SK-N-SH (cell line): Measurements from ENCODE around the gene PDZD2. TPM values are rescaled to one million over a fixed set of nuclear protein-coding genes. Genes with fewer than 3 reads are reported as not detected.
A peak's percentile ranks its signal among the peaks of the same experiment; 100 is the strongest.

Experiments used
- CTCF ChIA-PET: fragments of 300-600, 350-600 bp; formaldehyde crosslinking; extraction: SDS; loops from one replicate; lab custom pipeline; 2021; lab: Yijun Ruan, JAX
- POLR2A ChIA-PET: fragments of 350-600 bp; sonication (Branson Sonifier 250); formaldehyde crosslinking; extraction: SDS; loops from one replicate; lab custom pipeline; 2020; ENCODE audit warnings: antibody characterized with exemption, inconsistent platforms; lab: Yijun Ruan, JAX
- DNase-seq: peaks from one replicate; pipeline ENCODE4 v3.0.0; 2012
- H2AFZ ChIP-seq: fragments of 200-600 bp; sonication (generic); 2 replicates; pipeline ENCODE4 v1.8.1; 2016; ENCODE audit warnings: antibody characterized with exemption, mild to moderate bottlenecking, low read depth
- H3F3A ChIP-seq: fragments of 200-600 bp; sonication (generic); replicated peaks from 2 replicates; pipeline ENCODE3; 2016; ENCODE audit warnings: antibody characterized with exemption, mild to moderate bottlenecking; ENCODE audit not compliant: insufficient read depth
- H3K27ac ChIP-seq, 2 experiments: fragments of 200-500 bp in 1 of 2; fragments of 200-600 bp in 1 of 2; sonication (Bioruptor generic) in 1 of 2; sonication (generic), shearing (Covaris generic) in 1 of 2; 2 replicates each; pipeline versions ENCODE4 v1.5.1 to v1.6.1; 2014 to 2016; ENCODE audit warnings: low read depth in 2 of 2, inconsistent platforms in 1 of 2, low read length in 1 of 2, mild to moderate bottlenecking in 1 of 2, mixed read lengths in 1 of 2
- H3K27me3 ChIP-seq: fragments of 200-600 bp; sonication (generic), shearing (Covaris generic); 2 replicates; pipeline ENCODE4 v1.6.1; 2016; ENCODE audit warnings: mixed run types; ENCODE audit not compliant: insufficient read depth
- H3K36me3 ChIP-seq, 2 experiments: fragments of 200-500 bp in 1 of 2; fragments of 200-600 bp in 1 of 2; sonication (Bioruptor generic) in 1 of 2; sonication (generic) in 1 of 2; replicated peaks in 1 of 2; 2 replicates each; pipeline versions ENCODE3 to v1.5.1; 2014 to 2016; ENCODE audit warnings: low read length in 1 of 2, mild to moderate bottlenecking in 1 of 2; ENCODE audit not compliant: insufficient read depth in 2 of 2, control insufficient read depth in 1 of 2
- H3K4me1 ChIP-seq, 2 experiments: fragments of 200-500 bp in 1 of 2; fragments of 200-600 bp in 1 of 2; sonication (Bioruptor generic) in 1 of 2; sonication (generic), shearing (Covaris generic) in 1 of 2; 2 replicates each; pipeline versions ENCODE4 v1.5.1 to v1.6.1; 2014 to 2016; ENCODE audit warnings: low read depth in 1 of 2, low read length in 1 of 2, mixed run types in 1 of 2; ENCODE audit not compliant: insufficient read depth in 2 of 2, control insufficient read depth in 1 of 2
- H3K4me2 ChIP-seq: fragments of 200-600 bp; sonication (generic), shearing (Covaris generic); 2 replicates; pipeline ENCODE4 v1.6.1; 2017; ENCODE audit warnings: mixed run types
- H3K4me3 ChIP-seq, 2 experiments: fragments of 200-500 bp in 1 of 2; fragments of 200-600 bp in 1 of 2; sonication (Bioruptor generic) in 1 of 2; sonication (generic), shearing (Covaris generic) in 1 of 2; 2 replicates each; pipeline versions ENCODE4 v1.5.1 to v1.8.1; 2014 to 2016; ENCODE audit warnings: low read depth in 2 of 2, inconsistent platforms in 1 of 2, low read length in 1 of 2, mild to moderate bottlenecking in 1 of 2, mixed read lengths in 1 of 2, moderate library complexity in 1 of 2
- H3K79me2 ChIP-seq: fragments of 200-600 bp; sonication (generic); 2 replicates; pipeline ENCODE4 v1.8.1; 2017; ENCODE audit warnings: mild to moderate bottlenecking; ENCODE audit not compliant: insufficient read depth
- H3K9ac ChIP-seq: fragments of 200-600 bp; sonication (generic); 2 replicates; pipeline ENCODE4 v1.6.1; 2017; ENCODE audit warnings: mixed run types
- H3K9me2 ChIP-seq: fragments of 200-600 bp; sonication (generic); 2 replicates; pipeline ENCODE4 v1.6.1; 2017; ENCODE audit warnings: mixed run types
- H3K9me3 ChIP-seq: fragments of 200-600 bp; sonication (generic); 2 replicates; pipeline ENCODE4 v1.6.1; 2017; ENCODE audit warnings: mixed run types, mild to moderate bottlenecking, moderate library complexity
- H4K20me1 ChIP-seq: fragments of 200-600 bp; sonication (generic); 2 replicates; pipeline ENCODE4 v1.6.1; 2017; ENCODE audit warnings: mild to moderate bottlenecking, mixed run types; ENCODE audit not compliant: insufficient read depth
- ELF1 ChIP-seq: IDR thresholded peaks from 2 replicates; pipeline ENCODE4 v1.4.0; 2012
- EP300 ChIP-seq, 2 experiments: IDR thresholded peaks; 2 replicates each; pipeline versions ENCODE4 v1.4.0 to v1.6.1; 2012; ENCODE audit warnings: borderline replicate concordance in 1 of 2, low read depth in 1 of 2, low read length in 1 of 2
- EZH2phosphoT487 ChIP-seq: fragments of 200-600 bp; sonication (generic); IDR thresholded peaks from 2 replicates; pipeline ENCODE4 v1.6.1; 2017; ENCODE audit warnings: low read depth, mixed run types, mild to moderate bottlenecking, antibody characterized with exemption, moderate library complexity, borderline replicate concordance
- FOSL2 ChIP-seq: IDR thresholded peaks from 2 replicates; pipeline ENCODE4 v1.4.0; 2012; ENCODE audit warnings: low read depth, mild to moderate bottlenecking, moderate library complexity, borderline replicate concordance
- FOXJ3 ChIP-seq: sonication (generic); formaldehyde crosslinking; IDR thresholded peaks from 2 replicates; pipeline ENCODE4 v1.5.1; 2020; ENCODE audit warnings: mild to moderate bottlenecking, missing genetic modification reagents
- JUND ChIP-seq: IDR thresholded peaks from 2 replicates; pipeline ENCODE4 v1.4.0; 2012
- NFIC ChIP-seq: IDR thresholded peaks from 2 replicates; pipeline ENCODE4 v1.4.0; 2012; ENCODE audit warnings: borderline replicate concordance
- NRF1 ChIP-seq: IDR thresholded peaks from 2 replicates; pipeline ENCODE4 v1.6.1; 2012; ENCODE audit warnings: low read depth, mild to moderate bottlenecking, low read length
- POLR2AphosphoS5 ChIP-seq: IDR thresholded peaks from 2 replicates; pipeline ENCODE4 v1.6.1; 2012; ENCODE audit warnings: low read depth, low read length
- TCF12 ChIP-seq: IDR thresholded peaks from 2 replicates; pipeline ENCODE4 v1.4.0; 2012
- TEAD4 ChIP-seq: IDR thresholded peaks from 2 replicates; pipeline ENCODE4 v1.4.0; 2012; ENCODE audit warnings: mild to moderate bottlenecking, borderline replicate concordance; ENCODE audit not compliant: insufficient read depth
- polyA plus RNA-seq, 3 experiments: library from polyadenylated mRNA; depleted of rRNA; stranded (reverse); fragments of >200 nt; gene quantifications; 2 replicates each; pipeline ENCODE4 v1.2.3, GENCODE V29; 2012
- TF ChIP-seq, protein P1 (sequence below): fragments of 200-600 bp; sonication (generic); IDR thresholded peaks from 2 replicates; pipeline ENCODE4 v1.6.1; 2017; ENCODE audit warnings: antibody characterized with exemption, mild to moderate bottlenecking, moderate library complexity
- TF ChIP-seq, protein P2 (sequence below): fragments of 150-350 bp; IDR thresholded peaks from 2 replicates; pipeline ENCODE4 v1.6.1; 2017; ENCODE audit warnings: antibody characterized with exemption, low read length, low read depth, borderline replicate concordance
- TF ChIP-seq, protein P3 (sequence below): IDR thresholded peaks from 2 replicates; pipeline ENCODE4; 2012
- TF ChIP-seq, protein P4 (sequence below): IDR thresholded peaks from 2 replicates; pipeline ENCODE4 v1.4.0; 2012; ENCODE audit warnings: low read depth, borderline replicate concordance

The PDZD2 gene
- polyA plus RNA-seq, 1 of the 3 experiments (the other 2 are of a cell fraction), result 0.13 TPM

DNA sequence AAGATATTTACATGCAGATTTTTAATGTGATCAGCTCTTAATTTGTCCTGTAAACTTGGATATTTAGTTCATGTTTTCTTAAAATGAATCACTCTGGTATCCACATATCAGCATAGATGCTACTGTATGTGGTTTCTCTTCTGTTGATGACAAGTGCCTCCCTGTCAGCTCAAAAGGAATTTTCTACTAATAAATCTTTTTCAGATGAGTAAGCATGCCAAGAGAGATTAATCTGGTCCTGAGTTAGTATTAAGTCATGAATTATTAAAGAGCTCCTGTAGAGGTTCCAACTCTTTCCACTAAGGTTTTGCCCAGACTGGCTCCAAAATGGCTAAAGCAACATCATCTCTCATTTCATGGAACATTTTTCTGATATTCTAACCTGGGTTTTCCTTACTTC lies 406.0 kb downstream of the PDZD2 start:
- H3K9me3 ChIP-seq, result no peaks in the 10 kb centered on the region

More for the DNA sequence above, 406.0 kb downstream of the PDZD2 start:
- ChIA-PET CTCF (interaction anchor here (1.1 to 2.5 kb wide), 3 partner anchors 13 to 284 kb away, joined by 4 to 6 read pairs (median 4); no protein-coding TSS in a partner anchor), POLR2A (no interaction called here)
- Histone ChIP-seq H3F3A (peaks cover 15% of the 10 kb centered on the region), H2AFZ (no peak overlapping the region), H3K36me3 (no peaks in the 10 kb centered on the region), H3K27me3 (peaks cover 12% of the 10 kb centered on the region; the same call in 1 of the 2 replicates), H3K4me2 (no peak overlapping the region), H3K79me2 (no peaks in the 10 kb centered on the region), H3K4me1 (no peaks in the 10 kb centered on the region; a peak in 1 of 4 replicates)
- TF ChIP-seq, protein P1, sequence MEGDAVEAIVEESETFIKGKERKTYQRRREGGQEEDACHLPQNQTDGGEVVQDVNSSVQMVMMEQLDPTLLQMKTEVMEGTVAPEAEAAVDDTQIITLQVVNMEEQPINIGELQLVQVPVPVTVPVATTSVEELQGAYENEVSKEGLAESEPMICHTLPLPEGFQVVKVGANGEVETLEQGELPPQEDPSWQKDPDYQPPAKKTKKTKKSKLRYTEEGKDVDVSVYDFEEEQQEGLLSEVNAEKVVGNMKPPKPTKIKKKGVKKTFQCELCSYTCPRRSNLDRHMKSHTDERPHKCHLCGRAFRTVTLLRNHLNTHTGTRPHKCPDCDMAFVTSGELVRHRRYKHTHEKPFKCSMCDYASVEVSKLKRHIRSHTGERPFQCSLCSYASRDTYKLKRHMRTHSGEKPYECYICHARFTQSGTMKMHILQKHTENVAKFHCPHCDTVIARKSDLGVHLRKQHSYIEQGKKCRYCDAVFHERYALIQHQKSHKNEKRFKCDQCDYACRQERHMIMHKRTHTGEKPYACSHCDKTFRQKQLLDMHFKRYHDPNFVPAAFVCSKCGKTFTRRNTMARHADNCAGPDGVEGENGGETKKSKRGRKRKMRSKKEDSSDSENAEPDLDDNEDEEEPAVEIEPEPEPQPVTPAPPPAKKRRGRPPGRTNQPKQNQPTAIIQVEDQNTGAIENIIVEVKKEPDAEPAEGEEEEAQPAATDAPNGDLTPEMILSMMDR, result no peak
- peak; percentile 71; the same call in 1 of the 2 replicates for TF ChIP-seq TEAD4
- no peak for TF ChIP-seq FOXJ3 (CRISPR knock-in tag)
- TF ChIP-seq, protein P2, sequence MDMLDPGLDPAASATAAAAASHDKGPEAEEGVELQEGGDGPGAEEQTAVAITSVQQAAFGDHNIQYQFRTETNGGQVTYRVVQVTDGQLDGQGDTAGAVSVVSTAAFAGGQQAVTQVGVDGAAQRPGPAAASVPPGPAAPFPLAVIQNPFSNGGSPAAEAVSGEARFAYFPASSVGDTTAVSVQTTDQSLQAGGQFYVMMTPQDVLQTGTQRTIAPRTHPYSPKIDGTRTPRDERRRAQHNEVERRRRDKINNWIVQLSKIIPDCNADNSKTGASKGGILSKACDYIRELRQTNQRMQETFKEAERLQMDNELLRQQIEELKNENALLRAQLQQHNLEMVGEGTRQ, result no peak
- peak; percentile 63; the same call in 1 of the 2 replicates for TF ChIP-seq POLR2AphosphoS5
- TF ChIP-seq JUND, result peak; percentile 89
- TF ChIP-seq NRF1, result no peak
- TF ChIP-seq, protein P3, sequence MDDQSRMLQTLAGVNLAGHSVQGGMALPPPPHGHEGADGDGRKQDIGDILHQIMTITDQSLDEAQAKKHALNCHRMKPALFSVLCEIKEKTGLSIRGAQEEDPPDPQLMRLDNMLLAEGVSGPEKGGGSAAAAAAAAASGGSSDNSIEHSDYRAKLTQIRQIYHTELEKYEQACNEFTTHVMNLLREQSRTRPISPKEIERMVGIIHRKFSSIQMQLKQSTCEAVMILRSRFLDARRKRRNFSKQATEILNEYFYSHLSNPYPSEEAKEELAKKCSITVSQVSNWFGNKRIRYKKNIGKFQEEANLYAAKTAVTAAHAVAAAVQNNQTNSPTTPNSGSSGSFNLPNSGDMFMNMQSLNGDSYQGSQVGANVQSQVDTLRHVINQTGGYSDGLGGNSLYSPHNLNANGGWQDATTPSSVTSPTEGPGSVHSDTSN, result peak; percentile 96
- no peak for TF ChIP-seq ELF1
- peak; percentile 79 for TF ChIP-seq TCF12
- TF ChIP-seq FOSL2, result peak; percentile 68
- peak in 1 of 2 experiments; percentile 45; a peak in 1 of 4 replicates for TF ChIP-seq EP300 (IDR thresholded peaks at IDR 0.05; ENCODE audit: borderline replicate concordance in 1 of 2, low read depth in 1 of 2, low read length in 1 of 2)
- TF ChIP-seq, protein P4, sequence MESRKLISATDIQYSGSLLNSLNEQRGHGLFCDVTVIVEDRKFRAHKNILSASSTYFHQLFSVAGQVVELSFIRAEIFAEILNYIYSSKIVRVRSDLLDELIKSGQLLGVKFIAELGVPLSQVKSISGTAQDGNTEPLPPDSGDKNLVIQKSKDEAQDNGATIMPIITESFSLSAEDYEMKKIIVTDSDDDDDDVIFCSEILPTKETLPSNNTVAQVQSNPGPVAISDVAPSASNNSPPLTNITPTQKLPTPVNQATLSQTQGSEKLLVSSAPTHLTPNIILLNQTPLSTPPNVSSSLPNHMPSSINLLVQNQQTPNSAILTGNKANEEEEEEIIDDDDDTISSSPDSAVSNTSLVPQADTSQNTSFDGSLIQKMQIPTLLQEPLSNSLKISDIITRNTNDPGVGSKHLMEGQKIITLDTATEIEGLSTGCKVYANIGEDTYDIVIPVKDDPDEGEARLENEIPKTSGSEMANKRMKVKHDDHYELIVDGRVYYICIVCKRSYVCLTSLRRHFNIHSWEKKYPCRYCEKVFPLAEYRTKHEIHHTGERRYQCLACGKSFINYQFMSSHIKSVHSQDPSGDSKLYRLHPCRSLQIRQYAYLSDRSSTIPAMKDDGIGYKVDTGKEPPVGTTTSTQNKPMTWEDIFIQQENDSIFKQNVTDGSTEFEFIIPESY, result peak; percentile 61; the same call in 1 of the 2 replicates
- TF ChIP-seq NFIC, result peak; percentile 47; the same call in 1 of the 2 replicates
- no peak for TF ChIP-seq EZH2phosphoT487
- TF ChIP-seq, all 33 proteins: peak for 9
- H3K4me3 ChIP-seq, result no peak overlapping the region
- H3K27ac ChIP-seq, result no peak overlapping the region
- DNase-seq, result no peak
- H3K9me2 ChIP-seq, result no peaks in the 10 kb centered on the region
- H3K9ac ChIP-seq, result no peak overlapping the region
- H4K20me1 ChIP-seq, result no peaks in the 10 kb centered on the region; the same call in 1 of the 2 replicates
